NCI-H1417 treated with DMSO at 0.1 percent for 48 hours (cell line): ENCODE measurements around the gene TK2.
"Not testable (repeated sequence)": the region's sequence is repeated elsewhere in the genome, so short reads cannot be mapped to it uniquely, and the experiment has no call there.

Source experiments
- DNase-seq: peaks from one replicate; lab custom pipeline; 2025; lab: John Stamatoyannopoulos, UW

TK2 gene

GRCh38 chr16:66519482-66520373, 30.2 kb downstream of the TK2 start:
- DNase-seq: no peak

- no peak for DNase-seq
Measured at GRCh38 chr16:66517586-66518263, 32.2 kb downstream of the TK2 start.

GRCh38 chr16:66516808-66517585, 32.9 kb downstream of the TK2 start:
- DNase-seq: no peak

GRCh38 chr16:66516509-66516807, 33.5 kb downstream of the TK2 start:
- no peak for DNase-seq

- no peak for DNase-seq
Measured at GRCh38 chr16:66515596-66516508, 34.1 kb downstream of the TK2 start.

DNA sequence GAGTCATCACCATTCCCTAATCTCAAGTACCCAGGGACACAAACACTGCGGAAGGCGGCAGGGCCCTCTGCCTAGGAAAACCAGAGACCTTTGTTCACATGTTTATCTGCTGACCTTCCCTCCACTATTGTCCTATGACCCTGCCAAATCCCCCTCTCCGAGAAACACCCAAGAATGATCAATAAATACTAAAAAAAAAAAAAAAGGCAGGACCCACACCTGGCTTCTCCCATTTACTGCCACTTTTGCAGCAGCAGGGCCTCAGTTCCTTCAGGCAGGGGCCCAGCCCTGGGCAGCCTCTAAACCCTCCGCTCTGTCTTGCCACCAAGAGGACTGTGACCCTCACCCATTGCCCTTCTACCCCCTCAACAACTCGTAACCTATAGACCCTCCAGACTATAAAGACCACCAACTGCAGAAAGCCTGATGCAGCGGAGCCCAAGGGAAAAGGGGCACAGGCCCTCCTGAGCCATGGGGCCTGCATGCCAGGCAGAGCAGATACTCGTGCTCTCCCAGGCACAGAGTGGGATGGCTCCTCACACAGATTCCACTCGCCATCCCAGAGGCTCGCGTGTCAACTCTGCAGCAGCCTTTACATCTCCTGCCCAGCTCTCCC, 34.8 kb downstream of the TK2 start:
- DNase-seq: not testable (repeated sequence)

- not testable (repeated sequence) for DNase-seq
Measured at GRCh38 chr16:66514391-66514790, 35.5 kb downstream of the TK2 start.

GRCh38 chr16:66513111-66513723, 36.7 kb downstream of the TK2 start:
- no peak for DNase-seq

DNA sequence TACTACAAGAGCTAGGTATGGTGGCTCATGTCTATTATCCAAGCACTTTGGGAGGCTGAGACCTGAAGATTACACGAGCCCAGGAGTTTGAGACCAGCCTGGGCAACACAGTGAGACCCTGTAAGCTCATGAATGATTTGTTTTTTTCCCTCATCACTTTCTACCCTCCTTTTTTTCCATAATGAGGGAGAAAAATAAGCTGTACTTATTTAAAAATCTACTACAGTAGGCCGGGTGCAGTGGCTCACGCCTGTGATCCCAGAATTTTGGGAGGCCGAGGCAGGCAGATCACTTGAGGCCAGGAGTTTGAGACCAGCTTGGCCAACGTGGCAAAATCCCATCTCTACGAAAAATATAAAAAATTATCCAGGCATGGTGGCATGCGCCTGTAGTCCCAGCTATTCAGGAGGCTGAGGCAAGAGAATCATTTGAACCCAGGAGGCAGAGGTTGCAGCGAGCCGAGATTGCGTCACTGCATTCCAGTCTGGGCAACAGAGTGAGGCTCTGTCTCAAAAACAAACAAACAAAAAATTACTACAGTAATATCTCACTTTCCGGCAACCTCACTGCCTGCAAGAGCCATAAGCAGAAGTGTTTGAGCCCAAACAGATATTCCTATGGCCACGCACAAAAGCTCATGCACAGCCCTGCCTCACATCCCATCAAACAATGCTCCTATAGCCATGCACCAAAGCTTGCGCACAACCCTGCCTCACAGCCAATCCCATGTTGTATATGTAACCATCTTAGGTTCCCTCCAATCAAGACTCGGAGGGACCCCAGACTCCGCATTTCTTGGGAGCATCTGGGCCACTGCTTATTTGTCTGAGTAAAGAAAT, 37.4 kb downstream of the TK2 start:
- DNase-seq: no peak

GRCh38 chr16:66511602-66512271, 38.2 kb downstream of the TK2 start:
- DNase-seq: no peak

DNA sequence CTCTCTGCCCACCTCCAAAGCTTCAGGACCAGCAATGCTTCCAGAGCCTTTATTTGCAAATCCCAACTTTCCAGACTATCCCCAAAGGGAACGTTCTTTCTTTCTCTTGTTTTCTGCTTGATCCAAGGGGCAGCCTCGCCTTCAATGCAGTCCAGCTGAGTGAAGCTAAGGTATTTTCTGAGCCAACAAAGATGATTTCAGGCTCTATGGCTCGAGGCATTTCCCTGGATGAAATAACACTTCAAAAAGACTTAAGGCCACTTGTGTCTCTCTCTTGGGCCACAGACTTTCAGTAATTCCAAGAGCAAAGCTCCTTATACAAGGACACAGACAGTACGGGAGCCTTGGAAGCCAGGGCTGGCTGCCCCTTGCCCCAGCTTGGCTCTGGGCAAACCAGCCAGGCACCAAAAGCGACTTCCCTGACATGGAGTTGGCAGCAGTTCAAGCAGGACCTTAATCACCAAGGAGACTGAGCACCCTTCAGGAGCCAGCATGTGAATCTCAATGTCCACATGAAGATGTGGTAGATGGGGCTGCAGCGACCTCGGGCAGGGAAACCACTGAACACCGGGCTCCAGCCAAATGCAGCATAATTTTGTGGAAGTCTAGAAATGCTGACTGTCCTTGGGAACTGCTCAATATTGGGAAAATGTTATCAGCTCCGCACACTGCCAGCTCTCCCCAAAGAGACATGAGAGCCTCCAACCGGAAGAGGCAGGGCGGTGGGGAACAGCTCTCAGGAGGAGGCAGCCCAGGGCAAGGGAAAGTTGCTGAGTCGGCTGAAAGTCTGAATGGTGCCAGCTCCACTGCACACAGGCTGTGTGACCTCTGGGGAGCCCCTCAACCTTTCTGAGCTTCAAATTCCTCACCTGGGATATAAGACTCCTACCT, 39.0 kb downstream of the TK2 start:
- DNase-seq: no peak

GRCh38 chr16:66510298-66510697, 39.6 kb downstream of the TK2 start:
- DNase-seq: no peak

DNA sequence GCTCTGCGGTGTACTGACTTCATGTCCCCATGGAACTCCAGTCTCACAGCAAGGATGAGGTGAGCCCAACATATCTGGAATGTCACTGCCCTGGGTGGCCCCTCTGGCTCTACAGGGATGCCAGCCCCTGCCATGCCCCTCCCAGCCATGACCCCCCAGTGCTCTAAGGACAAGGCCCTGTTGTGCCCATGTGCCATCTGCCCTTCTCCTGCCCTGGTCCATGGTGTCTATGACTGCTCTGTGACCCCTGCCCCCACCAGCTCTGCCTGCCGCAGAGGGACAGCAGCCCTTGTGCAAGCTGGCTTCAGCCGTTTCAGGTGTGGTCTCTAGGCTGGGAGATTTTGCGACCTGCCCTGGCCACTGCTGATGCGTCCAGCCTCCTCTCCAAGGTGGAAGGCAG, 40.3 kb downstream of the TK2 start:
- DNase-seq: no peak

DNA sequence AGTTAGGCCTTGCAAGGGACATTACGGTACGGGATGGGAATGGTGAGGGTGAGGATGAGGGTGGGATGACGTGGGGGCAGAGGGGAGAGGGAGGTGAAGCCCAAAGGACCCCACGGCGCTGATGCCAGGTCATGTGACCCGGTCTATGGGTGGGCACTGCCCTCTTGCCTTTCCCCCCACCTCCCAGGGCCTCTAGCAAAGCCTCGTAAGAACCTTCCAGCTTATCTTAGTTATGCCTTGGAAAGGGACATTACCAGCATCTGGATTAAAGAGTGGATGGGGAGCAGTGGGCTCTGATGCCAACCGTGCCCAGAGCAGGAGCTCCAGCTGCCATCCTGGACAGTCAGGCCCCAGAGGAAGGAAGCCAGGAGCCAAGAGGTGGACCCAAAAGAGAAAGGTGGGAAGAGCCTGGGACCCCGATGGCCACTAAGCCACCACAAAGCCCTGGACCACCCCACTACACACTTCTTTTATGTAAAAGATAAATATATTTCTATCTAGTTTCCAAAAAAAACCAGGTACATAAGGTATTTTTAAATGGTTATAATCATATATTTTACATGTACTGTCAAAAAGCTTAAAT, 40.9 kb downstream of the TK2 start:
- no peak for DNase-seq

DNA sequence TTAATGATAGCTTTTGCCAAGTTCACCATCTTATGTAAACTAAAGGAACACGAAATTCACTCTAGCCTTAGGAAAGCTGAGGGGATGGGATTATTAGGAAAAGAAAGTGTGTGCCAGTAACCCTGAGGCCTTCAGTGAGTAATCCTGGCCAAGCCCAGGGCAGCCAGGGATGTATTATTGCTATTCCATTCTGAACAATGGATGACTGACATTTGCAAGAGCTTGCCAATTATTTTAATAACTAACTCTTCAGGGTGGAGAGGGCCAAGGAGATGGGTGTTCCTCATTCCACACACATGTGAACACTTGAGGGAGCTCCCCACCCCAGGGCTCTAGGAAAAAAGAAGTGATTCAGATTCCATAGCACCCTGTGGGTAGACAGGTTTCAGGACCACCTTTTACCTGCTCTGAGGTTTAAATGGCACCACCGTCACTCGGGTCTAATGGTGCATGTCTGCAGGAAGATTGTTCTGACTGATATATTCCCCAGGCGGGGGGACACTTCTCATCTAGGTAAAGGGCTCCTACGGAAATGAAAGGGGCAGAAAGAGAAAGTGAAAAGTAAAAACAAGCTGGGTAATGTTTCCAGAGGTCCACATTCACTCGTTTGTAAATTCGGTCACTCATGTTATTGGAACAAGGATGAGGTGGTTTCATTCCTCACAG, 41.5 kb downstream of the TK2 start:
- DNase-seq: no peak

DNA sequence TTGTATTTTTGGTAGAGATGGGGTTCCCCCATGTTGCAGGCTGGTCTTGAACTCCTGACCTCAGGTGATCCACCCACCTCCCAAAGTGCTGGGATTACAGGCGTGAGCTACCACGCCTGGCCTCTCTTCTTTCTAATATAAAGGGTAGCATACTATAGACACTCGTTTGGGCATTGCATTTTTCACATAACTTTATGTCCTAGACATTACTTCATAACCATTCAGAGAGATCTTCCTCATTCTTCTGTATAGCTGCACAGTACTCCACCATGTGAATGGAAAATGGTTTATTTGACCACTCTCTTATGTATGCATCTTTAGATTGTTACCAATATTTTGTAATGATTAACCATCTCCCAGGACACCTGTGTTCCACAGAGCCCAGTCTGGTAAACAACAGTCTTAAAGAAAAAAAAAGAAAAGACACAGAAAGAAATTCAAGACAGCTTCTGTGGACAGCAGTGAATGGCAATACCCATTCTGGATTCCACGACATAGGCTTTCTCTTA, 42.1 kb downstream of the TK2 start:
- DNase-seq: no peak

DNA sequence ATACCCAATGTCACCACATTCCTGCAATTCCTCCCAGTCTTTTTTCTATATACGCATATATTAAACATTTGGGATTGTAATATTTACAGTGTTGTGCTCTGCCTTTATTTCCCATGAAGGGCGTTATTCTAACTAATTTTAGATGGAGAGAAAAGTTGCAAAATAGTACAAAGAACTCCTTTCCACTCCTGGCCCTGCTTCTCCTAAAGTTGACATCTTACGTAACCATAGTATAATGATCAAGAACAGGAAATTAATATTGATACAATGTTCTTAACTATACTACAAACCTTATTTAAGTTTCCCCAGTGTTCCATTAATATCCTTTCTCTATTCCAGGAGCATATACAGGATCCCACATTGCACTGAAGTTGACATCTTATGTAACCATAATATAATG, 46.3 kb downstream of the TK2 start:
- DNase-seq: no peak
